Peyer's patch (tissue), 4 donors: ENCODE data around the gene PIGM.

Source experiments
- CTCF ChIP-seq, 6 experiments: fragments of 450-650 bp in 4 of 6; fragments of 200-600 bp in 2 of 6; sonication (generic) in 1 of 6; IDR thresholded peaks; one replicate each; pipeline ENCODE4 v1.5.1; 2017 to 2019; ENCODE audit warnings: antibody characterized with exemption in 6 of 6, mild to moderate bottlenecking in 3 of 6, moderate library complexity in 1 of 6
- POLR2A ChIP-seq, 2 donors: fragments of 450-650 bp; IDR thresholded peaks; one replicate each; pipeline ENCODE4 v1.5.1; 2017; ENCODE audit warnings: antibody characterized with exemption in 2 of 2, mild to moderate bottlenecking in 2 of 2, moderate library complexity in 2 of 2

GRCh38 chr1:159987186-159987585 is 44.6 kb downstream of the PIGM start:
- TF ChIP-seq POLR2A (IDR thresholded peaks at IDR 0.05) (no peak), CTCF (IDR thresholded peaks at IDR 0.05) (no peak)
